Stomach (tissue), 8 donors: Measurements from ENCODE around the gene TXNDC17. TPM values are rescaled to one million over a fixed set of nuclear protein-coding genes. Genes with fewer than 3 reads are reported as not detected.

Source experiments
- polyA plus RNA-seq, 3 donors: library from polyadenylated mRNA; stranded (reverse); fragments of 200-250 nt; gene quantifications; one replicate each; pipeline ENCODE4 v1.2.3, GENCODE V29; 2013
- small RNA-seq, 4 donors: library from RNA; depleted of rRNA; stranded (forward); fragments of <200 nt; gene quantifications; one replicate each; pipeline ENCODE3, GENCODE V24; 2016
- total RNA-seq, 5 donors: library from RNA; depleted of rRNA; stranded (reverse); fragments of >200 nt; gene quantifications; one replicate each; pipeline versions ENCODE4 v1.1.0 to v1.2.3, GENCODE V29; 2014 to 2016
- donor health status: healthy with polysubstance abuse.
- donor health status: Bipolar disorder and iron deficiency.
- donor health status: healthy.

The TXNDC17 gene
- total and polyA plus RNA-seq, 8 donors = 28.7 to 375 (median 169) TPM; not detected in 1

Small RNA genes within 50 kb of the gene (small RNA-seq; reads per million reads assigned to genes)
- gene MIR4520-1 (0 to 0.15 (median 0) reads per million in 4 donors), gene RNA5SP435 (0.23 to 0.95 (median 0.46) reads per million in 4 donors)

Other genes with a start within 250 kb of the TXNDC17 start
- not detected for gene AIPL1, start 205.9 kb upstream of the TXNDC17 start, total RNA-seq
- gene AIPL1, start 205.9 kb upstream of the TXNDC17 start, polyA plus RNA-seq = not detected
- gene PIMREG, start 196.6 kb upstream of the TXNDC17 start, total RNA-seq = 1 to 10 TPM in 3 of 5 donors, under 1 TPM in 2; 0.87 to 8.5 (median 1.8) TPM
- 1 to 10 TPM in 2 of 3 donors, under 1 TPM in 1; 0.76 to 3.1 (median 2.1) TPM for gene PIMREG, start 196.6 kb upstream of the TXNDC17 start, polyA plus RNA-seq
- gene PITPNM3, start 84.5 kb upstream of the TXNDC17 start, total RNA-seq = 10 to 100 TPM in 3 of 5 donors, 1 to 10 TPM in 2; 4.3 to 19.3 (median 13.4) TPM
- gene PITPNM3, start 84.5 kb upstream of the TXNDC17 start, polyA plus RNA-seq = 1 to 10 TPM; 1.1 to 4.9 (median 2.4) TPM
- 100 to 1,000 TPM in 1 of 5 donors, 10 to 100 TPM in 4; 15.4 to 138 (median 35.4) TPM for gene KIAA0753, start 349 bp upstream of the TXNDC17 start, total RNA-seq
- 1 to 10 TPM; 3.8 to 7.1 (median 4.9) TPM for gene KIAA0753, start 349 bp upstream of the TXNDC17 start, polyA plus RNA-seq
- gene MED31, start 10.5 kb downstream of the TXNDC17 start, total RNA-seq = 10 to 100 TPM in 2 of 5 donors, 1 to 10 TPM in 2, not detected in 1; 1.4 to 14.0 (median 8.1) TPM
- gene MED31, start 10.5 kb downstream of the TXNDC17 start, polyA plus RNA-seq = 10 to 100 TPM; 12.5 to 28.4 (median 16.4) TPM
- gene C17orf100, start 10.7 kb downstream of the TXNDC17 start, total RNA-seq = 10 to 100 TPM in 1 of 5 donors, 1 to 10 TPM in 1, under 1 TPM in 1, not detected in 2; 0.55 to 14.2 (median 1.9) TPM
- 1 to 10 TPM; 1.7 to 3.3 (median 1.7) TPM for gene C17orf100, start 10.7 kb downstream of the TXNDC17 start, polyA plus RNA-seq
- gene SLC13A5, start 72.3 kb downstream of the TXNDC17 start, total RNA-seq = not detected
- 1 to 10 TPM in 1 of 3 donors, not detected in 2; 3.1 TPM for gene SLC13A5, start 72.3 kb downstream of the TXNDC17 start, polyA plus RNA-seq
- gene XAF1, start 115.0 kb downstream of the TXNDC17 start, total RNA-seq = 100 to 1,000 TPM in 1 of 5 donors, 10 to 100 TPM in 3, 1 to 10 TPM in 1; 7.2 to 116 (median 32.5) TPM
- gene XAF1, start 115.0 kb downstream of the TXNDC17 start, polyA plus RNA-seq = 10 to 100 TPM in 2 of 3 donors, 1 to 10 TPM in 1; 7.9 to 33.7 (median 11.5) TPM
- under 1 TPM in 1 of 5 donors, not detected in 4; 0.73 TPM for gene FBXO39, start 135.2 kb downstream of the TXNDC17 start, total RNA-seq
- 1 to 10 TPM in 1 of 3 donors, under 1 TPM in 1, not detected in 1; 0.25 to 1.3 TPM for gene FBXO39, start 135.2 kb downstream of the TXNDC17 start, polyA plus RNA-seq
- 1 to 10 TPM in 1 of 5 donors, under 1 TPM in 1, not detected in 3; 0.55 to 2.2 TPM for gene TEKT1, start 190.7 kb downstream of the TXNDC17 start, total RNA-seq
- not detected for gene TEKT1, start 190.7 kb downstream of the TXNDC17 start, polyA plus RNA-seq